HG03097 (cell line): Measurements from ENCODE around the gene NMT1.
"Not testable (repeated sequence)": the region's sequence is repeated elsewhere in the genome, so short reads cannot be mapped to it uniquely, and the experiment has no call there.

ENCODE experiments used
- ATAC-seq: cut with Tn5 transposase; IDR thresholded peaks from one replicate; pipeline ENCODE4 v1.9.1; 2021; ENCODE audit not compliant: unreplicated experiment, low FRiP score

NMT1 gene

GRCh38 chr17:45035848-45036247 lies 25.3 kb upstream of the NMT1 start:
- ATAC-seq = no peak

- ATAC-seq = no peak
These were observed 24.4 kb upstream of the NMT1 start for GRCh38 chr17:45036691-45037090.

GRCh38 chr17:45038728-45039634 lies 22.1 kb upstream of the NMT1 start:
- ATAC-seq = no peak

- no peak for ATAC-seq
These were observed 20.7 kb upstream of the NMT1 start for GRCh38 chr17:45040459-45040858.

- ATAC-seq = no peak
These were observed 18.6 kb upstream of the NMT1 start for GRCh38 chr17:45042346-45043120.

GRCh38 chr17:45043813-45044540 lies 17.1 kb upstream of the NMT1 start:
- no peak for ATAC-seq

GRCh38 chr17:45046537-45047125 lies 14.5 kb upstream of the NMT1 start:
- ATAC-seq = no peak

- ATAC-seq = no peak
These were observed 12.1 kb upstream of the NMT1 start for GRCh38 chr17:45048795-45049563.

GRCh38 chr17:45050481-45051059 lies 10.5 kb upstream of the NMT1 start:
- peak; percentile 10 for ATAC-seq

GRCh38 chr17:45051060-45051719 lies 9.9 kb upstream of the NMT1 start, which contains the start of gene DCAKD:
Gene DCAKD (minus strand): TSS chr17:45051632. CDS start chr17:45034885, 16,747 bp downstream.
- peak; percentile 93 for ATAC-seq

GRCh38 chr17:45051720-45052051 lies 9.4 kb upstream of the NMT1 start:
- not testable (repeated sequence) for ATAC-seq

- ATAC-seq = no peak
These were observed 8.9 kb upstream of the NMT1 start for GRCh38 chr17:45052052-45052772.

GRCh38 chr17:45060382-45060796 lies 728 bp upstream of the NMT1 start:
- peak; percentile 13 for ATAC-seq

- no peak for ATAC-seq
These were observed 589 bp downstream of the NMT1 start for GRCh38 chr17:45061606-45062205.

GRCh38 chr17:45063198-45063597 lies 2.1 kb downstream of the NMT1 start:
- no peak for ATAC-seq

- no peak for ATAC-seq
These were observed 6.5 kb downstream of the NMT1 start for GRCh38 chr17:45067637-45068036.

GRCh38 chr17:45070001-45070400 lies 8.9 kb downstream of the NMT1 start:
- no peak for ATAC-seq

- no peak for ATAC-seq
These were observed 9.7 kb downstream of the NMT1 start for GRCh38 chr17:45070809-45071208.
